HCT116 (cell line): ENCODE data around the gene KLF11. TPM values are rescaled to one million over a fixed set of nuclear protein-coding genes. Genes with fewer than 3 reads are reported as not detected.

ENCODE experiments used
- ATAC-seq: fragments of 200-7000 bp; cut with Tn5 transposase; 2 replicates; pipeline ENCODE4 v1.9.1; 2020; ENCODE audit warnings: mild to moderate bottlenecking, moderate library complexity
- BruUV-seq: library from RNA; stranded (reverse); fragments of 400-500 nt; replicated peaks from 2 replicates; lab custom pipeline; 2021; lab: Mats Ljungman, UMichigan
- CTCF ChIA-PET: fragments of 300-600 bp; sonication (Branson Sonifier 250); formaldehyde crosslinking; loops from one replicate; lab custom pipeline; 2021; ENCODE audit warnings: antibody characterized with exemption; lab: Charles Lee
- POLR2A ChIA-PET: fragments of 300-600, 350-600 bp; sonication (Branson Sonifier 250); formaldehyde crosslinking; loops from one replicate; lab custom pipeline; 2021; ENCODE audit warnings: antibody characterized with exemption; lab: Charles Lee
- RAD21 ChIA-PET, 2 experiments: fragments of 300-600 bp; sonication (Branson Sonifier 250); formaldehyde crosslinking; loops; one replicate each; lab custom pipeline; 2023; ENCODE audit warnings: low total read pairs in 2 of 2; ENCODE audit not compliant: uncharacterized antibody in 2 of 2, unreplicated experiment in 2 of 2, low non-redundant PET in 1 of 2; lab: Charles Lee
- DNase-seq: peaks from one replicate; pipeline ENCODE4 v3.0.0-alpha.2; 2010; ENCODE audit warnings: low read depth, low spot score
- H2AFZ ChIP-seq: fragments of 200-600 bp; shearing (Covaris generic), sonication (generic); 2 replicates; pipeline ENCODE4 v1.6.1; 2017; ENCODE audit warnings: low read depth, mixed run types, mixed read lengths, antibody characterized with exemption, low read length; ENCODE audit not compliant: poor library complexity, severe bottlenecking
- H3K27ac ChIP-seq: 2 replicates; pipeline ENCODE4 v1.5.1; 2012; ENCODE audit warnings: low read depth, low read length
- H3K27me3 ChIP-seq: fragments of 200-600 bp; sonication (generic); 2 replicates; pipeline ENCODE4 v1.6.1; 2016; ENCODE audit warnings: mixed run types, low read length, mixed read lengths; ENCODE audit not compliant: insufficient read depth
- H3K36me3 ChIP-seq, 2 experiments: fragments of 200-500 bp in 1 of 2; fragments of 200-600 bp in 1 of 2; sonication (Bioruptor generic) in 1 of 2; sonication (generic) in 1 of 2; 2 replicates each; pipeline versions ENCODE4 v1.5.1 to v1.6.1; 2014 to 2016; ENCODE audit warnings: low read length in 2 of 2, inconsistent platforms in 1 of 2, mixed read lengths in 1 of 2, mixed run types in 1 of 2; ENCODE audit not compliant: insufficient read depth in 2 of 2, control insufficient read depth in 1 of 2
- H3K4me1 ChIP-seq, 2 experiments: fragments of 200-600 bp in 1 of 2; sonication (generic) in 1 of 2; 2 replicates each; pipeline versions ENCODE4 v1.5.1 to v1.6.1; 2012 to 2017; ENCODE audit warnings: low read length in 2 of 2, inconsistent platforms in 1 of 2, mild to moderate bottlenecking in 1 of 2, mixed read lengths in 1 of 2, mixed run types in 1 of 2, moderate library complexity in 1 of 2; ENCODE audit not compliant: insufficient read depth in 2 of 2, control insufficient read depth in 1 of 2
- H3K4me2 ChIP-seq: fragments of 200-600 bp; sonication (generic); 2 replicates; pipeline ENCODE4 v1.6.1; 2017; ENCODE audit warnings: mixed run types, low read length, mixed read lengths
- H3K4me3 ChIP-seq, 2 experiments: fragments of 200-600 bp in 1 of 2; sonication (generic) in 1 of 2; replicated peaks in 1 of 2; 2 replicates each; pipeline ENCODE4 v1.5.1; 2011 to 2016; ENCODE audit warnings: low read length in 2 of 2, control low read depth in 1 of 2, low read depth in 1 of 2, mild to moderate bottlenecking in 1 of 2, mixed read lengths in 1 of 2, mixed run types in 1 of 2
- H3K79me2 ChIP-seq: fragments of 200-600 bp; sonication (generic); 2 replicates; pipeline ENCODE4 v1.6.1; 2017; ENCODE audit warnings: mild to moderate bottlenecking, mixed run types, low read length, moderate library complexity, mixed read lengths; ENCODE audit not compliant: insufficient read depth
- H3K9ac ChIP-seq: fragments of 200-600 bp; sonication (generic); 2 replicates; pipeline ENCODE4 v1.6.1; 2016; ENCODE audit warnings: low read length, mixed read lengths
- H3K9me2 ChIP-seq: fragments of 200-600 bp; sonication (generic), shearing (Covaris generic); 2 replicates; pipeline ENCODE4 v1.6.1; 2017; ENCODE audit warnings: mixed run types, mild to moderate bottlenecking, moderate library complexity; ENCODE audit not compliant: insufficient read depth
- H3K9me3 ChIP-seq, 2 experiments: fragments of 200-500 bp in 1 of 2; fragments of 200-600 bp in 1 of 2; sonication (Bioruptor generic) in 1 of 2; sonication (generic) in 1 of 2; 2 replicates each; pipeline ENCODE4 v1.6.1; 2014 to 2017; ENCODE audit warnings: low read length in 2 of 2, mixed read lengths in 2 of 2, inconsistent platforms in 1 of 2, low read depth in 1 of 2, mild to moderate bottlenecking in 1 of 2, mixed run types in 1 of 2, moderate library complexity in 1 of 2; ENCODE audit not compliant: control insufficient read depth in 1 of 2, insufficient read depth in 1 of 2
- H4K20me1 ChIP-seq: fragments of 200-600 bp; sonication (generic), shearing (Covaris generic); 2 replicates; pipeline ENCODE4 v1.6.1; 2017; ENCODE audit warnings: mixed run types, mild to moderate bottlenecking, moderate library complexity; ENCODE audit not compliant: insufficient read depth
- EGR1 ChIP-seq: IDR thresholded peaks from 2 replicates; pipeline ENCODE4 v1.6.1; 2012; ENCODE audit warnings: low read depth
- ELF1 ChIP-seq: IDR thresholded peaks from 2 replicates; pipeline ENCODE4 v1.6.1; 2012; ENCODE audit warnings: low read depth, borderline replicate concordance
- FOSL1 ChIP-seq: IDR thresholded peaks from 2 replicates; pipeline ENCODE4 v1.6.1; 2012; ENCODE audit warnings: low read depth
- JUND ChIP-seq: IDR thresholded peaks from 2 replicates; pipeline ENCODE4 v1.6.1; 2012
- POLR2AphosphoS5 ChIP-seq: IDR thresholded peaks from 2 replicates; pipeline ENCODE4 v1.6.1; 2011; ENCODE audit warnings: mild to moderate bottlenecking, low read depth, low read length, moderate library complexity
- SIN3A ChIP-seq: IDR thresholded peaks from 2 replicates; pipeline ENCODE4 v1.6.1; 2012; ENCODE audit warnings: low read depth
- SP1 ChIP-seq: IDR thresholded peaks from 2 replicates; pipeline ENCODE4 v1.6.1; 2012; ENCODE audit warnings: low read depth
- YY1 ChIP-seq: IDR thresholded peaks from 2 replicates; pipeline ENCODE4 v1.6.1; 2011; ENCODE audit warnings: low read length, low read depth, moderate library complexity, mild to moderate bottlenecking; ENCODE audit not compliant: insufficient replicate concordance; ENCODE audit errors: extremely low read depth
- ZFX ChIP-seq: fragments of 450-650 bp; IDR thresholded peaks from 2 replicates; pipeline ENCODE4 v1.6.1; 2017
- ZNF274 ChIP-seq: fragments of 200-500 bp; sonication (Bioruptor generic); IDR thresholded peaks from 2 replicates; pipeline ENCODE4 v1.6.1; 2014; ENCODE audit warnings: mild to moderate bottlenecking, low read depth, low read length, inconsistent platforms
- intact Hi-C: fragments of 100-400 bp; cut with micrococcal nuclease; formaldehyde crosslinking; loops from 2 replicates; pipeline ENCODE4 v1.10.0; 2022
- total RNA-seq: library from RNA; stranded (reverse); gene quantifications from one replicate; pipeline ENCODE4 v1.2.1, GENCODE V29; 2021; ENCODE audit not compliant: unreplicated experiment
- TF ChIP-seq, protein P1 (sequence below): IDR thresholded peaks from 2 replicates; pipeline ENCODE4 v1.6.1; 2011; ENCODE audit warnings: mild to moderate bottlenecking, low read length, moderate library complexity; ENCODE audit not compliant: insufficient replicate concordance; ENCODE audit errors: extremely low read depth
- TF ChIP-seq, protein P2 (sequence below): IDR thresholded peaks from 2 replicates; pipeline ENCODE4 v1.6.1; 2012
- TF ChIP-seq, protein P3 (sequence below): IDR thresholded peaks from 2 replicates; pipeline ENCODE4 v1.6.1; 2012

The KLF11 gene
- total RNA-seq, 1 experiment from 2014 or later: 9.0 TPM

DNA sequence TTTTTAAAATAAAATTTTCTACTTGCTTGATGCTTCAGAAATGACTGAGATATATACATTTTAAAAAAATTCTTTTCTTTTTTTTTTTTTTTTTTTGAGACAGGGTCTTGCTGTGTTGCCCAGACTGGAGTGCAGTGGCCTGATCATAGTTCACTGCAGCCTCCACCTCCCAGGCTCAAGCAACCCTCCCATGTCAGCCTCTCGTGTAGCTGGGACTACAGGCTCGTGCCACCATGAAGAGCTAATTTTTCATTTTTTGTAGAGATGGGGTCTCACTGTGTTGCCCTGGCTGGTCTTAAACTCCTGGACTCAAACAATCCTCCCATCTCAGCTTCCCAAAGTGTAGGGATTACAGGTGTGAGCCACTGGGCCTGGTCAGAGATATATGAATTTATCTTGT is 24.0 kb downstream of the KLF11 start:
- H3K27ac ChIP-seq: no peak overlapping the region
- H3K36me3 ChIP-seq: no peaks in the 10 kb centered on the region
- no peaks in the 10 kb centered on the region for H3K27me3 ChIP-seq
- no peak overlapping the region for H3K4me2 ChIP-seq
- no TSS peak for BruUV-seq
- TF ChIP-seq EGR1 (no peak), SIN3A (no peak), ELF1 (no peak), ZNF274 (no peak), FOSL1 (no peak), ZFX (no peak), YY1 (no peak), JUND (no peak), POLR2AphosphoS5 (no peak), SP1 (no peak)
- TF ChIP-seq, protein P1, sequence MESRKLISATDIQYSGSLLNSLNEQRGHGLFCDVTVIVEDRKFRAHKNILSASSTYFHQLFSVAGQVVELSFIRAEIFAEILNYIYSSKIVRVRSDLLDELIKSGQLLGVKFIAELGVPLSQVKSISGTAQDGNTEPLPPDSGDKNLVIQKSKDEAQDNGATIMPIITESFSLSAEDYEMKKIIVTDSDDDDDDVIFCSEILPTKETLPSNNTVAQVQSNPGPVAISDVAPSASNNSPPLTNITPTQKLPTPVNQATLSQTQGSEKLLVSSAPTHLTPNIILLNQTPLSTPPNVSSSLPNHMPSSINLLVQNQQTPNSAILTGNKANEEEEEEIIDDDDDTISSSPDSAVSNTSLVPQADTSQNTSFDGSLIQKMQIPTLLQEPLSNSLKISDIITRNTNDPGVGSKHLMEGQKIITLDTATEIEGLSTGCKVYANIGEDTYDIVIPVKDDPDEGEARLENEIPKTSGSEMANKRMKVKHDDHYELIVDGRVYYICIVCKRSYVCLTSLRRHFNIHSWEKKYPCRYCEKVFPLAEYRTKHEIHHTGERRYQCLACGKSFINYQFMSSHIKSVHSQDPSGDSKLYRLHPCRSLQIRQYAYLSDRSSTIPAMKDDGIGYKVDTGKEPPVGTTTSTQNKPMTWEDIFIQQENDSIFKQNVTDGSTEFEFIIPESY: no peak
- TF ChIP-seq, protein P2, sequence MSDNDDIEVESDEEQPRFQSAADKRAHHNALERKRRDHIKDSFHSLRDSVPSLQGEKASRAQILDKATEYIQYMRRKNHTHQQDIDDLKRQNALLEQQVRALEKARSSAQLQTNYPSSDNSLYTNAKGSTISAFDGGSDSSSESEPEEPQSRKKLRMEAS: no peak
- TF ChIP-seq, protein P3, sequence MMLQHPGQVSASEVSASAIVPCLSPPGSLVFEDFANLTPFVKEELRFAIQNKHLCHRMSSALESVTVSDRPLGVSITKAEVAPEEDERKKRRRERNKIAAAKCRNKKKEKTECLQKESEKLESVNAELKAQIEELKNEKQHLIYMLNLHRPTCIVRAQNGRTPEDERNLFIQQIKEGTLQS: no peak
- H3K9me2 ChIP-seq: no peaks in the 10 kb centered on the region
- no peaks in the 10 kb centered on the region for H3K79me2 ChIP-seq
- no peak overlapping the region for H3K4me3 ChIP-seq
- ATAC-seq (no peak), DNase-seq (no peak)
- H2AFZ ChIP-seq: no peak overlapping the region
- ChIA-PET POLR2A (no interaction called here), CTCF (interaction anchor here (0.7 to 1.9 kb wide), 3 partner anchors 21 to 367 kb away, joined by 3 to 5 read pairs (median 4); no protein-coding TSS in a partner anchor), RAD21 (no interaction called here)
- no peaks in the 10 kb centered on the region for H4K20me1 ChIP-seq
- peaks cover 0 to 2% of the 10 kb centered on the region in 2 experiments; a peak in 2 of 4 replicates for H3K4me1 ChIP-seq
- no peak overlapping the region for H3K9ac ChIP-seq
- H3K9me3 ChIP-seq: no peaks in the 10 kb centered on the region
- intact Hi-C loops: no loop called here
